Bronchus fibroblast of lung (primary cell): ENCODE data around the gene SERPINE1. TPM values are rescaled to one million over a fixed set of nuclear protein-coding genes. Genes with fewer than 3 reads are reported as not detected.

Source experiments
- total RNA-seq: library from RNA; depleted of rRNA; stranded (reverse); fragments of >200 nt; gene quantifications from 2 replicates; pipeline ENCODE4 v1.2.3, GENCODE V29; 2015

SERPINE1 gene
- 1,155 and 1,164 TPM in 2 replicates for total RNA-seq

GRCh38 chr7:101126651-101127459, at the start of gene SERPINE1:
SERPINE1 (plus strand) TSS chr7:101127104; CDS start chr7:101128394, 1,290 bp downstream.

GRCh38 chr7:101085162-101085964, 41.5 kb upstream of the SERPINE1 start, which contains the start of gene TRIM56:
TRIM56 (plus strand) TSS chr7:101085481; CDS start chr7:101087313, 1,832 bp downstream.

GRCh38 chr7:101153969-101154692, 27.2 kb downstream of the SERPINE1 start, which contains the start of gene AP1S1:
AP1S1 (plus strand) TSS chr7:101154476; CDS start chr7:101154515, 39 bp downstream.

GRCh38 chr7:101165075-101165957, 38.4 kb downstream of the SERPINE1 start, which contains the start of gene VGF:
VGF (minus strand) TSS chr7:101165569; CDS start chr7:101164843, 726 bp downstream.

GRCh38 chr7:101180130-101180755, 53.3 kb downstream of the SERPINE1 start, which contains the start of gene NAT16:
NAT16 (minus strand) TSS chr7:101180293; CDS start chr7:101174807, 5,486 bp downstream.

Other genes with a start within 250 kb of the SERPINE1 start
- 3.2 and 6.7 TPM in 2 replicates for gene UFSP1, start 237.4 kb upstream of the SERPINE1 start, total RNA-seq
- gene ACHE, start 231.2 kb upstream of the SERPINE1 start, total RNA-seq, result 0.34 TPM in 1 of 2 replicates, not detected in the other
- not detected in 2 replicates for gene MUC3A, start 177.6 kb upstream of the SERPINE1 start, total RNA-seq
- gene MUC12, start 157.5 kb upstream of the SERPINE1 start, total RNA-seq, result 1.2 and 1.8 TPM in 2 replicates
- not detected in 2 replicates for gene MUC17, start 107.0 kb upstream of the SERPINE1 start, total RNA-seq
- 6.6 and 7.1 TPM in 2 replicates for gene TRIM56, start 41.6 kb upstream of the SERPINE1 start, total RNA-seq
- gene AP1S1, start 27.4 kb downstream of the SERPINE1 start, total RNA-seq, result 156 TPM in 2 replicates
- 1.7 and 1.9 TPM in 2 replicates for gene VGF, start 38.5 kb downstream of the SERPINE1 start, total RNA-seq
- gene NAT16, start 53.2 kb downstream of the SERPINE1 start, total RNA-seq, result under 0.01 and 0.15 TPM in 2 replicates
- gene MOGAT3, start 73.9 kb downstream of the SERPINE1 start, total RNA-seq, result not detected in 2 replicates
- 101 and 106 TPM in 2 replicates for gene PLOD3, start 90.5 kb downstream of the SERPINE1 start, total RNA-seq
- gene ZNHIT1, start 91.1 kb downstream of the SERPINE1 start, total RNA-seq, result 130 and 132 TPM in 2 replicates
- 1.5 and 2.4 TPM in 2 replicates for gene CLDN15, start 110.7 kb downstream of the SERPINE1 start, total RNA-seq
- gene FIS1, start 118.0 kb downstream of the SERPINE1 start, total RNA-seq, result 226 and 252 TPM in 2 replicates
- 24.2 and 31.8 TPM in 2 replicates for gene IFT22, start 194.7 kb downstream of the SERPINE1 start, total RNA-seq
- 1.0 TPM in 1 of 2 replicates, not detected in the other for gene COL26A1, start 235.8 kb downstream of the SERPINE1 start, total RNA-seq